Mesothelial cell of epicardium (in vitro differentiated cells): ENCODE results near the gene LRRC8D. TPM values are rescaled to one million over a fixed set of nuclear protein-coding genes. Genes with fewer than 3 reads are reported as not detected.
A peak's percentile ranks its signal among the peaks of the same experiment; 100 is the strongest.

Experiments
- DNase-seq, 2 experiments: peaks; one replicate each; pipeline ENCODE4 v3.0.0; 2021; ENCODE audit warnings: low spot score in 2 of 2; ENCODE audit not compliant: unreplicated experiment in 2 of 2
- H3K27ac Mint-ChIP-seq: 2 replicates; pipeline ENCODE4 v1.8.0; 2021; ENCODE audit warnings: mixed read lengths
- H3K27me3 Mint-ChIP-seq: 2 replicates; pipeline ENCODE4 v1.8.0; 2021; ENCODE audit warnings: low read depth, mixed read lengths
- H3K36me3 Mint-ChIP-seq: 2 replicates; pipeline ENCODE4 v1.8.0; 2021; ENCODE audit warnings: mixed read lengths
- H3K4me1 Mint-ChIP-seq: 2 replicates; pipeline ENCODE4 v1.8.0; 2021; ENCODE audit warnings: mixed read lengths
- H3K4me3 Mint-ChIP-seq: 2 replicates; pipeline ENCODE4 v1.8.0; 2021; ENCODE audit warnings: mild to moderate bottlenecking, moderate library complexity, mixed read lengths
- H3K9me3 Mint-ChIP-seq: 2 replicates; pipeline ENCODE4 v1.8.0; 2021; ENCODE audit warnings: mixed read lengths
- CTCF ChIP-seq: fragments of 200-600 bp; sonication (generic); IDR thresholded peaks from one replicate; pipeline ENCODE4 v1.5.0; 2021; ENCODE audit warnings: antibody characterized with exemption; ENCODE audit not compliant: unreplicated experiment
- total RNA-seq: library from RNA; stranded (reverse); gene quantifications from 3 replicates; pipeline ENCODE4 v1.2.1, GENCODE V29; 2021

LRRC8D gene
- total RNA-seq, 1 donor from 2014 or later: 22.6 TPM

GRCh38 chr1:89839516-89839915 lies 18.7 kb downstream of the LRRC8D start:
- H3K9me3 Mint-ChIP-seq: no peaks in the 10 kb centered on the region
- TF ChIP-seq CTCF: no peak
- peaks cover 34% of the 10 kb centered on the region for H3K4me1 Mint-ChIP-seq
- no peaks in the 10 kb centered on the region for H3K36me3 Mint-ChIP-seq
- DNase-seq: no peak
- H3K4me3 Mint-ChIP-seq: no peak overlapping the region
- no peaks in the 10 kb centered on the region for H3K27me3 Mint-ChIP-seq
- no peak overlapping the region for H3K27ac Mint-ChIP-seq

GRCh38 chr1:89841507-89841906 lies 20.7 kb downstream of the LRRC8D start:
- Mint-ChIP-seq H3K4me1 (peaks cover 31% of the 10 kb centered on the region), H3K9me3 (no peaks in the 10 kb centered on the region), H3K36me3 (peaks cover 5% of the 10 kb centered on the region), H3K27ac (no peak overlapping the region), H3K4me3 (no peak overlapping the region), H3K27me3 (no peaks in the 10 kb centered on the region)
- no peak for TF ChIP-seq CTCF
- DNase-seq: no peak

- H3K4me1 Mint-ChIP-seq: peaks cover 22% of the 10 kb centered on the region
- DNase-seq: no peak
- TF ChIP-seq CTCF: no peak
- H3K36me3 Mint-ChIP-seq: peaks cover 5% of the 10 kb centered on the region
- no peaks in the 10 kb centered on the region for H3K27me3 Mint-ChIP-seq
- peak overlapping the region; percentile 83 for H3K27ac Mint-ChIP-seq
- peak overlapping the region; percentile 83 for H3K4me3 Mint-ChIP-seq
- no peaks in the 10 kb centered on the region for H3K9me3 Mint-ChIP-seq
These were observed 21.9 kb downstream of the LRRC8D start for GRCh38 chr1:89842567-89843272.

- DNase-seq: peak; percentile 48 to 71
- Mint-ChIP-seq H3K27ac (peak overlapping the region; percentile 83), H3K4me1 (peaks cover 22% of the 10 kb centered on the region), H3K9me3 (no peaks in the 10 kb centered on the region), H3K4me3 (peak overlapping the region; percentile 87), H3K27me3 (no peaks in the 10 kb centered on the region), H3K36me3 (peaks cover 5% of the 10 kb centered on the region)
- peak; percentile 57 for TF ChIP-seq CTCF
These were observed 22.7 kb downstream of the LRRC8D start for GRCh38 chr1:89843273-89844130.

- Mint-ChIP-seq H3K36me3 (peaks cover 5% of the 10 kb centered on the region), H3K9me3 (no peaks in the 10 kb centered on the region), H3K27me3 (no peaks in the 10 kb centered on the region), H3K4me3 (peak overlapping the region; percentile 87), H3K27ac (no peak overlapping the region), H3K4me1 (peaks cover 21% of the 10 kb centered on the region)
- no peak for TF ChIP-seq CTCF
- no peak for DNase-seq
These were observed 23.5 kb downstream of the LRRC8D start for GRCh38 chr1:89844241-89844807.
